Measurements from ENCODE around the gene IQSEC2.

IQSEC2 gene

GRCh38 chrX:53268173-53268572 is 13.2 kb downstream of the IQSEC2 start:
- no peak overlapping the region for H2AFZ ChIP-seq (ENCODE audit: low read length)

GRCh38 chrX:53266914-53267313 is 14.5 kb downstream of the IQSEC2 start:
- no peak for TF ChIP-seq CTCF (IDR thresholded peaks at IDR 0.05; ENCODE audit: low read length)
- no peak for TF ChIP-seq EZH2 (IDR thresholded peaks at IDR 0.05; ENCODE audit: borderline replicate concordance, low read length)
- Histone ChIP-seq H3K4me1 (ENCODE audit: insufficient read depth, low read length, severe bottlenecking) (no peaks in the 10 kb centered on the region), H3K4me2 (ENCODE audit: low read length) (no peak overlapping the region), H3K9me3 (ENCODE audit: low read length) (no peaks in the 10 kb centered on the region), H4K20me1 (ENCODE audit: insufficient read depth, low read length) (no peaks in the 10 kb centered on the region), H3K9ac (ENCODE audit: low read length) (no peak overlapping the region), H3F3A (ENCODE audit: insufficient read depth, low read length) (no peaks in the 10 kb centered on the region), H2AFZ (ENCODE audit: low read length) (no peak overlapping the region), H3K4me3 (ENCODE audit: low read depth, low read length, poor library complexity, severe bottlenecking) (no peak overlapping the region), H3K27ac (ENCODE audit: low read depth, low read length, poor library complexity, severe bottlenecking) (no peak overlapping the region), H3K36me3 (ENCODE audit: insufficient read depth, low read length) (no peaks in the 10 kb centered on the region), H3K79me2 (ENCODE audit: insufficient read depth, low read length) (no peaks in the 10 kb centered on the region), H3K27me3 (ENCODE audit: insufficient read depth, low read length) (no peaks in the 10 kb centered on the region), H3K9me2 (ENCODE audit: low read depth, low read length) (no peaks in the 10 kb centered on the region)

More at GRCh38 chrX:53268173-53268572, 13.2 kb downstream of the IQSEC2 start:
- no peaks in the 10 kb centered on the region for H3K9me3 ChIP-seq (ENCODE audit: low read length)
- no peaks in the 10 kb centered on the region for H3F3A ChIP-seq (ENCODE audit: insufficient read depth, low read length)
- no peaks in the 10 kb centered on the region for H3K79me2 ChIP-seq (ENCODE audit: insufficient read depth, low read length)
- no peak overlapping the region for H3K4me3 ChIP-seq (ENCODE audit: low read depth, low read length, poor library complexity, severe bottlenecking)
- H4K20me1 ChIP-seq (ENCODE audit: insufficient read depth, low read length): no peaks in the 10 kb centered on the region
- H3K4me2 ChIP-seq (ENCODE audit: low read length): no peak overlapping the region
- H3K36me3 ChIP-seq (ENCODE audit: insufficient read depth, low read length): no peaks in the 10 kb centered on the region
- H3K4me1 ChIP-seq (ENCODE audit: insufficient read depth, low read length, severe bottlenecking): no peaks in the 10 kb centered on the region
- no peak overlapping the region for H3K9ac ChIP-seq (ENCODE audit: low read length)
- no peak overlapping the region for H3K27ac ChIP-seq (ENCODE audit: low read depth, low read length, poor library complexity, severe bottlenecking)
- TF ChIP-seq CTCF (IDR thresholded peaks at IDR 0.05; ENCODE audit: low read length): no peak
- no peak for TF ChIP-seq EZH2 (IDR thresholded peaks at IDR 0.05; ENCODE audit: borderline replicate concordance, low read length)
- H3K27me3 ChIP-seq (ENCODE audit: insufficient read depth, low read length): no peaks in the 10 kb centered on the region
- H3K9me2 ChIP-seq (ENCODE audit: low read depth, low read length): no peaks in the 10 kb centered on the region

- Histone ChIP-seq H3K4me3 (ENCODE audit: low read depth, low read length, poor library complexity, severe bottlenecking) (no peak overlapping the region), H3K27ac (ENCODE audit: low read depth, low read length, poor library complexity, severe bottlenecking) (no peak overlapping the region), H3K27me3 (ENCODE audit: insufficient read depth, low read length) (no peaks in the 10 kb centered on the region), H3K9me2 (ENCODE audit: low read depth, low read length) (no peaks in the 10 kb centered on the region), H3K4me2 (ENCODE audit: low read length) (no peak overlapping the region), H3K79me2 (ENCODE audit: insufficient read depth, low read length) (no peaks in the 10 kb centered on the region), H3K9ac (ENCODE audit: low read length) (no peak overlapping the region), H3K36me3 (ENCODE audit: insufficient read depth, low read length) (no peaks in the 10 kb centered on the region), H2AFZ (ENCODE audit: low read length) (no peak overlapping the region), H3K4me1 (ENCODE audit: insufficient read depth, low read length, severe bottlenecking) (no peaks in the 10 kb centered on the region), H3F3A (ENCODE audit: insufficient read depth, low read length) (no peaks in the 10 kb centered on the region), H3K9me3 (ENCODE audit: low read length) (no peaks in the 10 kb centered on the region), H4K20me1 (ENCODE audit: insufficient read depth, low read length) (no peaks in the 10 kb centered on the region)
- TF ChIP-seq EZH2 (IDR thresholded peaks at IDR 0.05; ENCODE audit: borderline replicate concordance, low read length) (no peak), CTCF (IDR thresholded peaks at IDR 0.05; ENCODE audit: low read length) (no peak)
Observed at GRCh38 chrX:53265771-53266574, 15.4 kb downstream of the IQSEC2 start.

Measured in OCI-LY1 (cell line).